Fibroblast of villous mesenchyme (primary cell): Measurements from ENCODE around the gene HSF2BP. TPM values are rescaled to one million over a fixed set of nuclear protein-coding genes. Genes with fewer than 3 reads are reported as not detected.
"Not testable (repeated sequence)": the region's sequence is repeated elsewhere in the genome, so short reads cannot be mapped to it uniquely, and the experiment has no call there.

Experiments
- DNase-seq: peaks from one replicate; pipeline ENCODE4 v3.0.0-alpha.2; 2010; ENCODE audit warnings: low read depth
- H3K4me3 ChIP-seq: 2 replicates; pipeline ENCODE4 v1.5.1; 2011; ENCODE audit warnings: low read depth, mild to moderate bottlenecking, low read length
- total RNA-seq: library from RNA; depleted of rRNA; stranded (reverse); fragments of >200 nt; gene quantifications from 2 replicates; pipeline ENCODE4 v1.2.3, GENCODE V29; 2012
- TF ChIP-seq, protein P1 (sequence below): IDR thresholded peaks from 2 replicates; pipeline ENCODE4 v1.5.1; 2012; ENCODE audit warnings: low read depth, mild to moderate bottlenecking, low read length; ENCODE audit not compliant: insufficient read depth

The HSF2BP gene
- total RNA-seq, 1 donor, result 2.6 TPM

- TF ChIP-seq, protein P1, sequence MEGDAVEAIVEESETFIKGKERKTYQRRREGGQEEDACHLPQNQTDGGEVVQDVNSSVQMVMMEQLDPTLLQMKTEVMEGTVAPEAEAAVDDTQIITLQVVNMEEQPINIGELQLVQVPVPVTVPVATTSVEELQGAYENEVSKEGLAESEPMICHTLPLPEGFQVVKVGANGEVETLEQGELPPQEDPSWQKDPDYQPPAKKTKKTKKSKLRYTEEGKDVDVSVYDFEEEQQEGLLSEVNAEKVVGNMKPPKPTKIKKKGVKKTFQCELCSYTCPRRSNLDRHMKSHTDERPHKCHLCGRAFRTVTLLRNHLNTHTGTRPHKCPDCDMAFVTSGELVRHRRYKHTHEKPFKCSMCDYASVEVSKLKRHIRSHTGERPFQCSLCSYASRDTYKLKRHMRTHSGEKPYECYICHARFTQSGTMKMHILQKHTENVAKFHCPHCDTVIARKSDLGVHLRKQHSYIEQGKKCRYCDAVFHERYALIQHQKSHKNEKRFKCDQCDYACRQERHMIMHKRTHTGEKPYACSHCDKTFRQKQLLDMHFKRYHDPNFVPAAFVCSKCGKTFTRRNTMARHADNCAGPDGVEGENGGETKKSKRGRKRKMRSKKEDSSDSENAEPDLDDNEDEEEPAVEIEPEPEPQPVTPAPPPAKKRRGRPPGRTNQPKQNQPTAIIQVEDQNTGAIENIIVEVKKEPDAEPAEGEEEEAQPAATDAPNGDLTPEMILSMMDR, result no peak
- H3K4me3 ChIP-seq, result no peak overlapping the region
- no peak for DNase-seq
These were observed 27.7 kb upstream of the HSF2BP start for GRCh38 chr21:43686811-43687565.

DNA sequence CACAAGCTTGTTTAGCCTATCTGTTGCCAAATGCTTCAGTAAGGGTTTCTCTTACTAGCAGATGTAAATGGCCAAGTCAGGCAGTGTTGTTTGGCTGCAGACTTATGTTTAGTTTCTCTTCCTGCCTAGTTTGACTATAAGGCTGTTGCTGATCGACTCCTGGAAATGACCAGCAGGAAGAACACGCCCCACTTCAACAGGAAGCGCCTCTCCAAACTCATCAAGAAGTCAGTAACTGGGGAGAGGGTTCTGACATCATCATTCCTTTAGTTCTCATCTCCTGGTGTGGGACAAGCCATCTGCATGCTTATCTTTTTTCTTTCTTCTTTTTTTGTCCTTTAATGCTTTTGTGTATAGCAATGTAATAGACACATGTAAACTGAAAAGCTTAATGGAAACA lies 25.1 kb upstream of the HSF2BP start:
- DNase-seq, result no peak
- TF ChIP-seq, protein P1, result no peak
- H3K4me3 ChIP-seq, result no peak overlapping the region

DNA sequence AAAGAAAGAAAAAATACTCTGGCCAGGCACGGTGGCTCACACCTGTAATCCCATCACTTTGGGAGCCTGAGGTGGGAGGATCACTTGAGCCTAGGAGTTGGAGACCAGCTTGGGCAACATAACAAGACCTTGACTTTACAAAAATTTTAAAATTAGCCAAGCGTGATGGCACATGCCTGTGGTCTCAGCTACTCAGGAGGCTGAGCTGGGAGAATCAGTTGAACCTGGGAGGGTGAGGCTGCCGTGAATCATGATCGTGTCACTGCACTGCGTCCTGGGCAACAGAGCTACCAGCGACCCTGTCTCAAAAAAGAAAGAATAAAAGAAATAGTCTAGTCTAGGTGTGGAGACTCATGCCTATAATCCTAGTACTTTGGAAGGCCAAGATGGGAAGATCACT lies 22.4 kb upstream of the HSF2BP start:
- DNase-seq, result no peak
- TF ChIP-seq, protein P1, result no peak
- no peak overlapping the region for H3K4me3 ChIP-seq

DNA sequence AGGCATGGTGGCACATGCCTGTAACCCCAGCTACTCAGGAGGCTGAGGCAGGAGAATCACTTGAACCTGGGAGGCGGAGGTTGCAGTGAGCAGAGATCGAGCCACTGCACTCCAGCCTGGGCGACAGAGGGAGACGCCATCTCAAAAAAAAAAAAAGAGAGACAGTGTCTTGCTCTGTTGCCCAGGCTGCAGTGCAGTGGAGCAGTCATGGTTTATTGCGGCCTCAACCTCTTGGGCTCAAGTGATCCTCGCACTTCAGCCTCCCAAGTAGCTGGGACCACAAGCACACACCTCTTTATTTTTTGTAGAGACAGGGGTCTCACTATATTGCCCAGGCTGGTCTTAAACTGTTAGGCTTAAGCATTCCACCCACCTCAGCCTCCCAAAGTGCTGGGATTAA lies 21.1 kb upstream of the HSF2BP start:
- not testable (repeated sequence) for DNase-seq, H3K4me3 ChIP-seq

- no peak overlapping the region for H3K4me3 ChIP-seq
- TF ChIP-seq, protein P1, result no peak
- no peak for DNase-seq
These were observed 20.7 kb upstream of the HSF2BP start for GRCh38 chr21:43679951-43680350.

DNA sequence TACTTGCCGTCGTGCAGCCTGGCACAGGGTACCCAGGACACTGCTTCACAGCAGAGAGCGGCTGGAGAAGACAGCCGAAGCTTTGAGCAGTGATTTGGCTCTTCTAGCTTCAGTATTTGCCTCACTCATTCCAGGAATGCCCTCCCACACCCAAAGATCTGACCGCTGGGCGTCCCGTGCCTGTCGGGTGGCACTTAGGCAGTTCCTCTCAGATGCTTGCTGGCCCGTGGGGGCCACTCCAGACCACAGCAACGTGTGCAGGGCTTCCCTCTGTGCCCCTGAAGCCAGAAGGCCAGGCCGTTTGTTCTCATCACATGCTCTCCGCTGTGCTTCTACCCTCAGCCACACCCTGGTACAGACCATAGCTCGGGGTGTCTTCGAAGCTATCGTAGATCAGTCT lies 17.1 kb upstream of the HSF2BP start:
- H3K4me3 ChIP-seq, result no peak overlapping the region
- TF ChIP-seq, protein P1, result no peak
- no peak for DNase-seq

DNA sequence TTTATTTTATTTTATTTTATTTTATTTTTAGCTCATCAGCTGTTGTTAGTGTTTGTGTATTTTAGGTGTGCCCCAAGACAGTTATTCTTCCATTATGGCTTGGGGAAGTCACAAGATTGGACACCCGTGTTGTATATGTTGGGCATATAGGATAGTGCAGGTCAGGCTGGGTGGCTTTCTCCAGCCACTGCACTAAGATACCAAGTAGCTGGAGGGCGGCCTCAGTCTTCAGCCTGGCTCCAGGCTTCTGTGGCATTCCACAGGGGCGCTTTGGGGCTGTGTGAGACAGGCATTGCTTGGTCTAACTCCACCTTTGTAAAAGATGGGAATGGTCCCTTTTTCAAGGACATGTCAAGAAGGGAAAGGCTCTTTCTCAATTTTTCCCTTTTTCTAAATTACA lies 16.6 kb upstream of the HSF2BP start:
- DNase-seq, result no peak
- TF ChIP-seq, protein P1, result no peak
- H3K4me3 ChIP-seq, result no peak overlapping the region
